Measurements from ENCODE around the gene GNAL.

The GNAL gene

GRCh38 chr18:11906176-11906575 lies 217.1 kb downstream of the GNAL start:
- Histone ChIP-seq H3K36me3 (ENCODE audit: control insufficient read depth in 2 of 2, insufficient read depth in 1 of 2, low read length in 2 of 2) (peaks cover 6 to 26% of the 10 kb centered on the region in 2 experiments; a peak in 2 of 3 replicates), H3K27ac (ENCODE audit: extremely low read depth, low read depth, low read length) (no peak overlapping the region), H3K4me3 (ENCODE audit: low read depth, low read length) (no peak overlapping the region), H3K4me1 (ENCODE audit: control insufficient read depth, insufficient read depth, low read length) (peaks cover 8% of the 10 kb centered on the region), H3K9me3 (ENCODE audit: control insufficient read depth, insufficient read depth, low read depth, low read length) (no peaks in the 10 kb centered on the region)
- POLR2A ChIA-PET, result no interaction called here
- TF ChIP-seq ZBTB11 (tag by site-specific recombination; conservative IDR thresholded peaks at IDR 0.05; ENCODE audit: low read depth), result no peak
- no peak for TF ChIP-seq ZFP69B (tag by site-specific recombination; IDR thresholded peaks at IDR 0.05)
- no peak for TF ChIP-seq ZNF157 (tag by site-specific recombination; IDR thresholded peaks at IDR 0.05)
- TF ChIP-seq ZNF555 (tag by site-specific recombination; conservative IDR thresholded peaks at IDR 0.05), result no peak
- no peak for TF ChIP-seq AEBP2 (tag by site-specific recombination; IDR thresholded peaks at IDR 0.05; ENCODE audit: borderline replicate concordance)
- TF ChIP-seq PRDM6 (tag by site-specific recombination; IDR thresholded peaks at IDR 0.05), result no peak
- TF ChIP-seq ZNF768 (tag by site-specific recombination; IDR thresholded peaks at IDR 0.05), result no peak
- no peak for TF ChIP-seq TCF7L2 (IDR thresholded peaks at IDR 0.05; ENCODE audit: borderline replicate concordance, low read depth, low read length)
- TF ChIP-seq MYNN (tag by site-specific recombination; IDR thresholded peaks at IDR 0.05; ENCODE audit: borderline replicate concordance), result no peak
- no peak for TF ChIP-seq ZNF433 (tag by site-specific recombination; IDR thresholded peaks at IDR 0.05; ENCODE audit: low read depth)
- no peak for TF ChIP-seq ZNF558 (tag by site-specific recombination; IDR thresholded peaks at IDR 0.05)
- CTCF ChIA-PET, result interaction anchor here (0.6 to 1.1 kb wide), 2 partner anchors 38 to 89 kb away, joined by 3 to 4 read pairs; no protein-coding TSS in a partner anchor

- Histone ChIP-seq H3K4me3 (ENCODE audit: low read depth, low read length) (peak overlapping the region; percentile 73), H3K27ac (ENCODE audit: extremely low read depth, low read depth, low read length) (no peak overlapping the region), H3K4me1 (ENCODE audit: control insufficient read depth, insufficient read depth, low read length) (peaks cover 8% of the 10 kb centered on the region), H3K36me3 (ENCODE audit: control insufficient read depth in 2 of 2, insufficient read depth in 1 of 2, low read length in 2 of 2) (peaks cover 6 to 22% of the 10 kb centered on the region in 2 experiments; a peak in 2 of 3 replicates), H3K9me3 (ENCODE audit: control insufficient read depth, insufficient read depth, low read depth, low read length) (no peaks in the 10 kb centered on the region)
- POLR2A ChIA-PET, result interaction anchor here (1.5 kb wide), 1 partner anchor 19 kb away, joined by 5 read pairs; no protein-coding TSS in a partner anchor
- TF ChIP-seq, protein P1, sequence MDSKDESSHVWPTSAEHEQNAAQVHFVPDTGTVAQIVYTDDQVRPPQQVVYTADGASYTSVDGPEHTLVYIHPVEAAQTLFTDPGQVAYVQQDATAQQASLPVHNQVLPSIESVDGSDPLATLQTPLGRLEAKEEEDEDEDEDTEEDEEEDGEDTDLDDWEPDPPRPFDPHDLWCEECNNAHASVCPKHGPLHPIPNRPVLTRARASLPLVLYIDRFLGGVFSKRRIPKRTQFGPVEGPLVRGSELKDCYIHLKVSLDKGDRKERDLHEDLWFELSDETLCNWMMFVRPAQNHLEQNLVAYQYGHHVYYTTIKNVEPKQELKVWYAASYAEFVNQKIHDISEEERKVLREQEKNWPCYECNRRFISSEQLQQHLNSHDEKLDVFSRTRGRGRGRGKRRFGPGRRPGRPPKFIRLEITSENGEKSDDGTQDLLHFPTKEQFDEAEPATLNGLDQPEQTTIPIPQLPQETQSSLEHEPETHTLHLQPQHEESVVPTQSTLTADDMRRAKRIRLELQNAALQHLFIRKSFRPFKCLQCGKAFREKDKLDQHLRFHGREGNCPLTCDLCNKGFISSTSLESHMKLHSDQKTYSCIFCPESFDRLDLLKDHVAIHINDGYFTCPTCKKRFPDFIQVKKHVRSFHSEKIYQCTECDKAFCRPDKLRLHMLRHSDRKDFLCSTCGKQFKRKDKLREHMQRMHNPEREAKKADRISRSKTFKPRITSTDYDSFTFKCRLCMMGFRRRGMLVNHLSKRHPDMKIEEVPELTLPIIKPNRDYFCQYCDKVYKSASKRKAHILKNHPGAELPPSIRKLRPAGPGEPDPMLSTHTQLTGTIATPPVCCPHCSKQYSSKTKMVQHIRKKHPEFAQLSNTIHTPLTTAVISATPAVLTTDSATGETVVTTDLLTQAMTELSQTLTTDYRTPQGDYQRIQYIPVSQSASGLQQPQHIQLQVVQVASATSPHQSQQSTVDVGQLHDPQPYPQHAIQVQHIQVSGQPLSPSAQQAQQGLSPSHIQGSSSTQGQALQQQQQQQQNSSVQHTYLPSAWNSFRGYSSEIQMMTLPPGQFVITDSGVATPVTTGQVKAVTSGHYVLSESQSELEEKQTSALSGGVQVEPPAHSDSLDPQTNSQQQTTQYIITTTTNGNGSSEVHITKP (tag by site-specific recombination; IDR thresholded peaks at IDR 0.05), result peak; percentile 14; the same call in 1 of the 2 replicates
- TF ChIP-seq GLI4 (tag by site-specific recombination; IDR thresholded peaks at IDR 0.05), result no peak
- CTCF ChIA-PET, result no interaction called here
Measured at GRCh38 chr18:11906926-11907874, 218.1 kb downstream of the GNAL start.

Data from HEK293 (cell line).